Transverse colon (tissue), 4 donors: ENCODE data around the gene VNN1.

ENCODE experiments used
- CTCF ChIP-seq, 5 experiments: fragments of 200-600 bp in 3 of 5; fragments of 450-650 bp in 2 of 5; sonication (generic) in 3 of 5; IDR thresholded peaks; 1 replicate in 2 of 5; 2 replicates in 3 of 5; pipeline ENCODE4 v1.5.1; 2016 to 2017; ENCODE audit warnings: antibody characterized with exemption in 5 of 5, inconsistent platforms in 3 of 5, mild to moderate bottlenecking in 2 of 5, moderate library complexity in 1 of 5
- EP300 ChIP-seq: sonication (generic); formaldehyde crosslinking; IDR thresholded peaks from one replicate; pipeline ENCODE4 v1.6.1; 2017; ENCODE audit warnings: antibody characterized with exemption, low read depth
- POLR2A ChIP-seq: fragments of 450-650 bp; IDR thresholded peaks from one replicate; pipeline ENCODE4 v1.6.1; 2016; ENCODE audit warnings: antibody characterized with exemption, mild to moderate bottlenecking, moderate library complexity
- POLR2AphosphoS5 ChIP-seq, 3 donors: sonication (generic); formaldehyde crosslinking; IDR thresholded peaks; one replicate each; pipeline ENCODE4 v1.6.1; 2016; ENCODE audit warnings: antibody characterized with exemption in 3 of 3

GRCh38 chr6:132675749-132676148 lies 38.1 kb downstream of the VNN1 start:
- TF ChIP-seq POLR2A (no peak), CTCF (IDR thresholded peaks at IDR 0.05) (no peak), EP300 (no peak), POLR2AphosphoS5 (IDR thresholded peaks at IDR 0.05) (no peak)
